HepG2 (cell line): Measurements from ENCODE around the gene MPIG6B. TPM values are rescaled to one million over a fixed set of nuclear protein-coding genes. Genes with fewer than 3 reads are reported as not detected.

Experiments used
- ASH2L ChIP-seq: fragments of 300-600, 200-600 bp; sonication (generic); IDR thresholded peaks from 2 replicates; pipeline ENCODE4 v1.7.0; 2017; ENCODE audit warnings: low read depth, mild to moderate bottlenecking, moderate library complexity, mixed read lengths, low read length; ENCODE audit not compliant: insufficient read length
- KDM6A ChIP-seq: IDR thresholded peaks from 2 replicates; pipeline ENCODE4 v1.6.1; 2016; ENCODE audit warnings: low read depth
- NFE2L1 ChIP-seq: sonication (generic); formaldehyde crosslinking; IDR thresholded peaks from 2 replicates; pipeline ENCODE4 v1.4.0; 2020; ENCODE audit warnings: missing genetic modification reagents, mild to moderate bottlenecking, borderline replicate concordance
- NFYC ChIP-seq: IDR thresholded peaks from 2 replicates; pipeline ENCODE4 v1.6.1; 2016; ENCODE audit warnings: missing genetic modification reagents, missing compliant biosample characterization
- NRL ChIP-seq: sonication (generic); formaldehyde crosslinking; IDR thresholded peaks from 2 replicates; pipeline ENCODE4 v1.5.0; 2020; ENCODE audit warnings: missing genetic modification reagents, mild to moderate bottlenecking, moderate library complexity, borderline replicate concordance
- THAP8 ChIP-seq: sonication (generic); formaldehyde crosslinking; IDR thresholded peaks from 2 replicates; pipeline ENCODE4 v1.5.1; 2020; ENCODE audit warnings: missing genetic modification reagents, mild to moderate bottlenecking, borderline replicate concordance
- ZFP62 ChIP-seq: sonication (generic); formaldehyde crosslinking; IDR thresholded peaks from 2 replicates; pipeline ENCODE4 v1.4.0; 2020; ENCODE audit warnings: missing genetic modification reagents
- ZNF318 ChIP-seq: sonication (generic); formaldehyde crosslinking; IDR thresholded peaks from 2 replicates; pipeline ENCODE4 v1.4.0; 2020; ENCODE audit warnings: mild to moderate bottlenecking, missing genetic modification reagents
- ZNF543 ChIP-seq: sonication (generic); formaldehyde crosslinking; IDR thresholded peaks from 2 replicates; pipeline ENCODE4 v1.4.0; 2020; ENCODE audit warnings: mild to moderate bottlenecking, missing genetic modification reagents
- polyA plus RNA-seq, 8 experiments: library from polyadenylated mRNA; depleted of rRNA in 3 of 8; stranded (reverse) in 7 of 8; unstranded in 1 of 8; fragments of >200 nt; fragmentation: Illumina TruSeq in 4 of 8; extraction: Trizol in 4 of 8; gene quantifications; 2 replicates each; pipeline versions ENCODE4 v1.2.1 to v1.2.3, GENCODE V29; 2011 to 2016; ENCODE audit warnings: low read depth in 4 of 8, missing spikeins in 1 of 8, mixed read lengths in 1 of 8; ENCODE audit not compliant: insufficient read depth in 1 of 8
- total RNA-seq, 5 experiments: library from RNA; depleted of rRNA; stranded (reverse); fragments of >200 nt; fragmentation: Illumina TruSeq; extraction: Trizol; gene quantifications; 2 replicates each; pipeline ENCODE4 v1.2.3, GENCODE V29; 2016; ENCODE audit warnings: low read depth in 1 of 5
- TF ChIP-seq, protein P1 (sequence below): sonication (generic); formaldehyde crosslinking; IDR thresholded peaks from 2 replicates; pipeline ENCODE4 v1.4.0; 2020; ENCODE audit warnings: mild to moderate bottlenecking, missing genetic modification reagents
- TF ChIP-seq, protein P2 (sequence below): sonication (generic); formaldehyde crosslinking; IDR thresholded peaks from 2 replicates; pipeline ENCODE4 v1.5.1; 2020; ENCODE audit warnings: mild to moderate bottlenecking, missing genetic modification reagents
- TF ChIP-seq, protein P3 (sequence below): sonication (generic); formaldehyde crosslinking; IDR thresholded peaks from 2 replicates; pipeline ENCODE4 v1.8.0; 2023; ENCODE audit warnings: mild to moderate bottlenecking, missing genetic modification reagents

The MPIG6B gene
- total and polyA plus RNA-seq, 2 of the 13 experiments (the other 11 are each of a cell fraction or from before 2014, with no cell fraction given) = not detected

DNA sequence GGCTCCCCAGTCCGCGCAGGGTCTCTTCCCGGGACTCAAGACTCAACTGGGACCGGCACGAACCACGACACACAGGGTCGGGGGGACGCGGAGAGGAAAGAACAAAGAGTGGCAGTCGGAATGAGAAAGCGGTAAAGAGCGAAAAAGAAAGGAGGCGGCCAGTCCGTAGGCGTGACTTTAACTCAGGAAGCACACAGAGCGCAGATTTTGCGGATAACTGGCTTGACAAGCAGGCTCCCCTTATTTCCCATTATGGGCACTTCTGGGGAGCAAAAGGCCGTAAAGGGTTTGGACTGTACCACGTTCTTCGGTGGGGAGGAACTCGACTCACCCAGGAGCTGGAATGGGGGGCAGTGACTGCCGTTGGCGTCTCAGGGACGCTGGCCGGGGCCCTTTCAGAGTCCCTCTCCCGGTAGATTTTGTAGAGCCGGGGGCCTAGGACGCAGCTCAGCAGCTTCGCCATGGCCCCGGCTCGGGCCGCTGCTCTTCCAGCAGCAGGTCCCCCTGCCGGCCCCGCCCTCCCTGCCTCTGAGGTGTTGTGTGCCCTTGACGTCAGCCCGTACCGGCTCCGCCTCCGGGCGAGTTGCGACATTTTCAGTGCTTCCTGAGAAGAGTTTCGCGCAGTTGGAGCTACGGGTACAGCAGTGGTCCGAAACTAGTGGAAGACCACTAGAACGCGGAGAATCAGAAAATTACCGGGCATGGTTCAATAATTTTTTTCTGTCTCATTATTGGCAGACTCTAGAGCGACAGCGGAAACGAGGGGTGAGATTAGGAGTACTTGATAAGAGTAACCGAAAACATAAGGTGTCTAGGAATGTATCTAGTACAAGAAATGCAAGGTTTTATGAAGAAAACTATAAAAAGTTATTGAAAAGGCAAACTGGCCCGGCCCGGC, 20.1 kb upstream of the MPIG6B start, which contains the start of gene ABHD16A (continued):
- TF ChIP-seq ZNF318 (CRISPR knock-in tag) (no peak), ASH2L (peak; percentile 87), ZFP62 (no peak; the same call in 1 of the 2 replicates), ZNF543 (CRISPR knock-in tag) (peak; percentile 73; the same call in 1 of the 2 replicates), NFYC (CRISPR knock-in tag) (peak; percentile 46; the same call in 1 of the 2 replicates), NFE2L1 (CRISPR knock-in tag) (no peak), NRL (no peak), KDM6A (CRISPR knock-in tag) (no peak), THAP8 (peak; percentile 66; the same call in 1 of the 2 replicates)
- TF ChIP-seq, protein P1, sequence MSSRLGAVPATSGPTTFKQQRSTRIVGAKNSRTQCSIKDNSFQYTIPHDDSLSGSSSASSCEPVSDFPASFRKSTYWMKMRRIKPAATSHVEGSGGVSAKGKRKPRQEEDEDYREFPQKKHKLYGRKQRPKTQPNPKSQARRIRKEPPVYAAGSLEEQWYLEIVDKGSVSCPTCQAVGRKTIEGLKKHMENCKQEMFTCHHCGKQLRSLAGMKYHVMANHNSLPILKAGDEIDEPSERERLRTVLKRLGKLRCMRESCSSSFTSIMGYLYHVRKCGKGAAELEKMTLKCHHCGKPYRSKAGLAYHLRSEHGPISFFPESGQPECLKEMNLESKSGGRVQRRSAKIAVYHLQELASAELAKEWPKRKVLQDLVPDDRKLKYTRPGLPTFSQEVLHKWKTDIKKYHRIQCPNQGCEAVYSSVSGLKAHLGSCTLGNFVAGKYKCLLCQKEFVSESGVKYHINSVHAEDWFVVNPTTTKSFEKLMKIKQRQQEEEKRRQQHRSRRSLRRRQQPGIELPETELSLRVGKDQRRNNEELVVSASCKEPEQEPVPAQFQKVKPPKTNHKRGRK = peak; percentile 64; the same call in 1 of the 2 replicates
- TF ChIP-seq, protein P2, sequence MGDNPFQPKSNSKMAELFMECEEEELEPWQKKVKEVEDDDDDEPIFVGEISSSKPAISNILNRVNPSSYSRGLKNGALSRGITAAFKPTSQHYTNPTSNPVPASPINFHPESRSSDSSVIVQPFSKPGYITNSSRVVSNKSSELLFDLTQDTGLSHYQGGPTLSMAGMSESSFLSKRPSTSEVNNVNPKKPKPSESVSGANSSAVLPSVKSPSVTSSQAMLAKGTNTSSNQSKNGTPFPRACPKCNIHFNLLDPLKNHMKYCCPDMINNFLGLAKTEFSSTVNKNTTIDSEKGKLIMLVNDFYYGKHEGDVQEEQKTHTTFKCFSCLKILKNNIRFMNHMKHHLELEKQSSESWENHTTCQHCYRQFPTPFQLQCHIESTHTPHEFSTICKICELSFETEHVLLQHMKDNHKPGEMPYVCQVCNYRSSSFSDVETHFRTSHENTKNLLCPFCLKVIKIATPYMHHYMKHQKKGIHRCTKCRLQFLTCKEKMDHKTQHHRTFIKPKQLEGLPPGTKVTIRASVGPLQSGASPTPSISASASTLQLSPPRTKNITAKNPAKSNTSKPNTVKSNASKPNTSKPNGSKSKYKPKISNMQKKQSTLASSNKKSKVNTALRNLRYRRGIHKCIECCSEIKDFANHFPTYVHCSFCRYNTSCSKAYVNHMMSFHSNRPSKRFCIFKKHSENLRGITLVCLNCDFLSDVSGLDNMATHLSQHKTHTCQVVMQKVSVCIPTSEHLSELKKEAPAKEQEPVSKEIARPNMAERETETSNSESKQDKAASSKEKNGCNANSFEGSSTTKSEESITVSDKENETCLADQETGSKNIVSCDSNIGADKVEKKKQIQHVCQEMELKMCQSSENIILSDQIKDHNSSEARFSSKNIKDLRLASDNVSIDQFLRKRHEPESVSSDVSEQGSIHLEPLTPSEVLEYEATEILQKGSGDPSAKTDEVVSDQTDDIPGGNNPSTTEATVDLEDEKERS (CRISPR knock-in tag) = peak; percentile 74; the same call in 1 of the 2 replicates
- TF ChIP-seq, protein P3, sequence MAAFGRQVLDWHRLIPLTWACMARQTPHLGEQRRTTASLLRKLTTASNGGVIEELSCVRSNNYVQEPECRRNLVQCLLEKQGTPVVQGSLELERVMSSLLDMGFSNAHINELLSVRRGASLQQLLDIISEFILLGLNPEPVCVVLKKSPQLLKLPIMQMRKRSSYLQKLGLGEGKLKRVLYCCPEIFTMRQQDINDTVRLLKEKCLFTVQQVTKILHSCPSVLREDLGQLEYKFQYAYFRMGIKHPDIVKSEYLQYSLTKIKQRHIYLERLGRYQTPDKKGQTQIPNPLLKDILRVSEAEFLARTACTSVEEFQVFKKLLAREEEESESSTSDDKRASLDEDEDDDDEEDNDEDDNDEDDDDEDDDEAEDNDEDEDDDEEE (CRISPR knock-in tag) = 0 out of 2 replicates have a peak, but pooled peaks have one; percentile 28
